Smooth muscle cell (in vitro differentiated cells): ENCODE measurements around the gene LBHD2. TPM values are rescaled to one million over a fixed set of nuclear protein-coding genes. Genes with fewer than 3 reads are reported as not detected.

Experiments
- DNase-seq: peaks from one replicate; lab custom pipeline; 2025; ENCODE audit not compliant: unreplicated experiment; lab: John Stamatoyannopoulos, UW
- H2AFZ ChIP-seq: fragments of 200-600 bp; sonication (generic); 2 replicates; pipeline ENCODE4 v1.6.0; 2016; ENCODE audit warnings: antibody characterized with exemption, low read depth, mild to moderate bottlenecking
- H3F3A ChIP-seq: fragments of 200-600 bp; sonication (generic); 2 replicates; pipeline ENCODE4 v1.6.0; 2017; ENCODE audit warnings: antibody characterized with exemption, low read depth
- H3K27ac ChIP-seq: fragments of 200-600 bp; sonication (generic); 2 replicates; pipeline ENCODE4 v1.5.1; 2016; ENCODE audit warnings: low read depth, mild to moderate bottlenecking
- H3K27me3 ChIP-seq: fragments of 200-600 bp; sonication (generic); 2 replicates; pipeline ENCODE4 v1.6.1; 2016; ENCODE audit warnings: low read depth, mild to moderate bottlenecking
- H3K36me3 ChIP-seq: fragments of 200-600 bp; sonication (generic); 2 replicates; pipeline ENCODE4 v1.5.1; 2016; ENCODE audit warnings: low read depth
- H3K4me1 ChIP-seq: fragments of 200-600 bp; sonication (generic); 2 replicates; pipeline ENCODE4 v1.5.1; 2016; ENCODE audit warnings: low read depth
- H3K4me2 ChIP-seq: fragments of 200-600 bp; sonication (generic); 2 replicates; pipeline ENCODE4 v1.6.0; 2016; ENCODE audit warnings: mild to moderate bottlenecking
- H3K4me3 ChIP-seq: fragments of 200-600 bp; sonication (generic); 2 replicates; pipeline ENCODE4 v1.5.1; 2016; ENCODE audit warnings: mild to moderate bottlenecking
- H3K79me2 ChIP-seq: fragments of 200-600 bp; sonication (generic); 2 replicates; pipeline ENCODE4 v1.6.0; 2016; ENCODE audit warnings: low read depth, mild to moderate bottlenecking
- H3K9ac ChIP-seq: fragments of 200-600 bp; sonication (generic); 2 replicates; pipeline ENCODE4 v1.6.0; 2016; ENCODE audit warnings: low read depth
- H3K9me3 ChIP-seq: fragments of 200-600 bp; sonication (generic); replicated peaks from 2 replicates; pipeline ENCODE4 v1.5.1; 2016; ENCODE audit warnings: low read depth
- H4K20me1 ChIP-seq: fragments of 200-600 bp; sonication (generic); 2 replicates; pipeline ENCODE4 v1.6.0; 2016; ENCODE audit warnings: low read depth
- WGBS: methylation state at CpG from one replicate; pipeline ENCODE4 v1.1.7; 2016; ENCODE audit warnings: low lambda C conversion rate; 5-methylcytosine and 5-hydroxymethylcytosine counted together
- polyA plus RNA-seq: library from polyadenylated mRNA; unstranded; fragments of >200 nt; fragmentation: Nextera tagmentation; extraction: Ambion mirVana; gene quantifications from 2 replicates; pipeline ENCODE4 v1.2.1, GENCODE V29; 2016
- total RNA-seq: library from RNA; depleted of rRNA; stranded (reverse); fragments of >200 nt; gene quantifications from 2 replicates; pipeline ENCODE4 v1.2.3, GENCODE V29; 2014
- TF ChIP-seq, protein P1 (sequence below): fragments of 200-600 bp; sonication (generic); IDR thresholded peaks from 2 replicates; pipeline ENCODE4 v1.5.1; 2017; ENCODE audit warnings: borderline replicate concordance, mild to moderate bottlenecking, antibody characterized with exemption; ENCODE audit not compliant: insufficient read depth, poor library complexity, severe bottlenecking

Gene LBHD2
- total and polyA plus RNA-seq, 2 experiments from 2014 or later: not detected

DNA sequence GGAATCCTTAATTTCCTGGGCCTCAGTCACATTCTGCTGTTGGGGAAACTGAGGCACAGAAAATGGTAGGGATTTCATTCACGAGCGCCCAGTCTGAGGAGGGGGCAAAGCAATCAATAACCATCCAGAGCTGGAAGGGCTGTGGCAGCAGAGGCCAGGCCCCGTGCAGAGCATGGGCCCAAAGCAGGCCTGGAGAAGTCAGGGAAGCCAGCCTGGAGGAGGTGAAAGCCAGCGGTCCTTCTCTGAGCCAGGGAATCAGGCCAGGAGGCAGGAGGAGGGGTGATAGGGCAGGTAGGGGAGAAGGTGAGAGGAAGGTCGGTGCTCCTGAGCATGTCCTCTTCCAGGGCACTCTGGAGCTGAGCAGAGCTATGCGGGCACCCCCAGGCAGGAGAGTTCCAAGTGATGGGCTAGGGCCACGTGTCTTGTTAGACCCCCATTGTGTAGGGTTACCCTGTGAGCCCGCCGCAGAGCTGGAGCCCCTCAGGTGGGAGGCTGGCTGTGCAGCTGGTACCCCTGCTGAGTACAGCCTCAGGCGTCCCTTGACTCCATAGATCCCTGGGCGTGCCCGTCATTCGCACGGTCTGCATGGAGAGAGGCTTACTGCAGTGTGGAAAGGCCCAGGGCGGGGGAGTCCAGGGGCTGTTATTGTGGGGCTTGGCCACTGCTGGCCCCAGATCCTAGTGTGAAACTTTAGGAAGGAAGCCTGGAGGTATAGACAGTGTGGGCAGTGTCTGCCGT lies 44.0 kb downstream of the LBHD2 start:
- H3K4me2 ChIP-seq: no peak overlapping the region
- TF ChIP-seq, protein P1, sequence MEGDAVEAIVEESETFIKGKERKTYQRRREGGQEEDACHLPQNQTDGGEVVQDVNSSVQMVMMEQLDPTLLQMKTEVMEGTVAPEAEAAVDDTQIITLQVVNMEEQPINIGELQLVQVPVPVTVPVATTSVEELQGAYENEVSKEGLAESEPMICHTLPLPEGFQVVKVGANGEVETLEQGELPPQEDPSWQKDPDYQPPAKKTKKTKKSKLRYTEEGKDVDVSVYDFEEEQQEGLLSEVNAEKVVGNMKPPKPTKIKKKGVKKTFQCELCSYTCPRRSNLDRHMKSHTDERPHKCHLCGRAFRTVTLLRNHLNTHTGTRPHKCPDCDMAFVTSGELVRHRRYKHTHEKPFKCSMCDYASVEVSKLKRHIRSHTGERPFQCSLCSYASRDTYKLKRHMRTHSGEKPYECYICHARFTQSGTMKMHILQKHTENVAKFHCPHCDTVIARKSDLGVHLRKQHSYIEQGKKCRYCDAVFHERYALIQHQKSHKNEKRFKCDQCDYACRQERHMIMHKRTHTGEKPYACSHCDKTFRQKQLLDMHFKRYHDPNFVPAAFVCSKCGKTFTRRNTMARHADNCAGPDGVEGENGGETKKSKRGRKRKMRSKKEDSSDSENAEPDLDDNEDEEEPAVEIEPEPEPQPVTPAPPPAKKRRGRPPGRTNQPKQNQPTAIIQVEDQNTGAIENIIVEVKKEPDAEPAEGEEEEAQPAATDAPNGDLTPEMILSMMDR: no peak
- no peaks in the 10 kb centered on the region for H3K9me3 ChIP-seq
- no peaks in the 10 kb centered on the region for H3F3A ChIP-seq
- H3K27me3 ChIP-seq: no peaks in the 10 kb centered on the region
- H3K27ac ChIP-seq: no peak overlapping the region
- H3K79me2 ChIP-seq: peaks cover 6% of the 10 kb centered on the region
- over 99% methylated on average over 16 of the region's 16 CpGs for WGBS
- H3K4me3 ChIP-seq: no peak overlapping the region
- peaks cover 53% of the 10 kb centered on the region for H4K20me1 ChIP-seq
- no peak for DNase-seq
- no peaks in the 10 kb centered on the region for H3K36me3 ChIP-seq
- H2AFZ ChIP-seq: no peak overlapping the region
- H3K9ac ChIP-seq: no peak overlapping the region
- H3K4me1 ChIP-seq: peaks cover 13% of the 10 kb centered on the region

DNA sequence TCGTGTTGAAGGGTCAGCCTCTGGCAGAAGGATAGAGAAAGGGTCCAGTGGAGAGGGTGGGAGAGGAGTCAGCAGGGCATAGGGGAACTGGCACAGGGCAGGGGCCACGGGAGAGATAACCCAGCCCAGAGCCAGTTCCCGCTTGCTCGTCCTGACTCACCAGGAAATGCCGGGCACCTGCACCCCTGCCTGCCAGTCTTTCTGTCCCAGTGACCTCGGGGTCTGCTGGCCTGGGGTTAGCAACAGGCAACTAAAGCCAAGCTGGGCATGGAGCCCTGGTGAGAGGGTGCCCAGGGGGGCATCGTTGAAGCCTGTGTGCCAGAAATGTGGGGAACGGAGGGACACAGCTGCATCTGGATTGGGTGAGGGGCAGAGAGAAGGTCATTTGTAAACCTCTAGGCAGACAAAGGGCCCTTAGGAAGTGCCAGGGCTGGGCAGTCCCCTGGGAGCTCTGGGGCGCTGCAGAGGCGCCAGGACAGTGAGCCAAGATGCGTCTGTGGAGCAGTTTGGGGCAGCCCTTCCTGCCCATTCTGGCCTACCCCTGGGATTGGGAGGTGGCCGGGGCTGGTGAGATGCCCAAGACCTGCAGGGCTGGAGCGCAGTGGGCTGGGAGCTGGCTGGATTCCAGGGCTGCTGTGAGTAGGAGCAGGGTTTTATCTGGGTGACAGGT lies 44.8 kb downstream of the LBHD2 start:
- Histone ChIP-seq H4K20me1 (peaks cover 53% of the 10 kb centered on the region), H3K4me2 (no peak overlapping the region), H3K27me3 (no peaks in the 10 kb centered on the region), H3K9me3 (no peaks in the 10 kb centered on the region), H3F3A (no peaks in the 10 kb centered on the region), H3K4me3 (no peak overlapping the region), H3K9ac (no peak overlapping the region), H2AFZ (no peak overlapping the region), H3K27ac (no peak overlapping the region), H3K4me1 (peaks cover 7% of the 10 kb centered on the region), H3K36me3 (no peaks in the 10 kb centered on the region), H3K79me2 (peaks cover 6% of the 10 kb centered on the region)
- TF ChIP-seq, protein P1: no peak
- no peak for DNase-seq
- WGBS: 88% methylated on average over 13 of the region's 13 CpGs

DNA sequence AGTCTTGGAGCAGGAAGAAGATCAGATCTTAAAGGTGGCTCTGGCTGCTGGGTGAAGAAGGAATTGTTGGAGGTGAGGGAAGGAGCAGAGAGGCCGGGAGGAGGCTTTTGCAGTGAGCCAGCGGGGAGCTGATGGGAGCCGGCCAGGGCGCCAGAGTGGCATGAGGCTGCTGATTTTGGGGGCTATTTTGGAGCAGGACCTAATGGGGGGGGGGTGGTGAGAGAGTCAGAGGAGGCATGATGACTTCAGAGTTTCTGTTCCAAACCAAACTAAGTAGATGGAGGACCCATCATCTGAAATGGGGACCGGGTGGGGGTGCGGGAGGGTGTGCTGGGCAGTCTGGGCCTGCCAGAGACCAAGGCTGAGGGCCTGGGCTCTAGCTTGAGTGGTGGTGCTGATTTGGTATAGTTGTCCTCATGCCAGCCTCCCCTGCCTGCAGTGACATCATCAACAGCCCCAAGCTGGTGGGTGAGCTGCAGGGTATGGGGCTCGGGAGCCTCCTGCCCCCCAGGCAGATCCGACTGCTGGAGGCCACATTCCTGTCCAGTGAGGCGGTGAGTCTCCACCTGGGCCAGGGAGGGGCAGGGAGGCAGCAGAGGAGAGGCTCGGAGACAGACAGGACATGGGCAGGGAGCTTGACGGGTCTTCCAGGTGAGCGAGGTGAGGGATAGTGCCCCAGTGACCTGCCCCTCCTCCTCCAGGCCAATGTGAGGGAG lies 45.4 kb downstream of the LBHD2 start:
- Histone ChIP-seq H3K27ac (no peak overlapping the region), H3K4me1 (peaks cover 3% of the 10 kb centered on the region), H3K9ac (no peak overlapping the region), H3F3A (no peaks in the 10 kb centered on the region), H3K4me2 (no peak overlapping the region), H3K27me3 (no peaks in the 10 kb centered on the region), H3K36me3 (no peaks in the 10 kb centered on the region), H3K4me3 (no peak overlapping the region), H4K20me1 (peaks cover 49% of the 10 kb centered on the region), H2AFZ (no peak overlapping the region), H3K79me2 (peaks cover 2% of the 10 kb centered on the region), H3K9me3 (no peaks in the 10 kb centered on the region)
- DNase-seq: no peak
- WGBS: 87% methylated on average over 12 of the region's 12 CpGs
- TF ChIP-seq, protein P1: no peak
